ENCODE data around the gene CSN1S1.

GRCh38 chr4:69888336-69888735, 42.5 kb upstream of the CSN1S1 start:
- TF ChIP-seq, protein P1, sequence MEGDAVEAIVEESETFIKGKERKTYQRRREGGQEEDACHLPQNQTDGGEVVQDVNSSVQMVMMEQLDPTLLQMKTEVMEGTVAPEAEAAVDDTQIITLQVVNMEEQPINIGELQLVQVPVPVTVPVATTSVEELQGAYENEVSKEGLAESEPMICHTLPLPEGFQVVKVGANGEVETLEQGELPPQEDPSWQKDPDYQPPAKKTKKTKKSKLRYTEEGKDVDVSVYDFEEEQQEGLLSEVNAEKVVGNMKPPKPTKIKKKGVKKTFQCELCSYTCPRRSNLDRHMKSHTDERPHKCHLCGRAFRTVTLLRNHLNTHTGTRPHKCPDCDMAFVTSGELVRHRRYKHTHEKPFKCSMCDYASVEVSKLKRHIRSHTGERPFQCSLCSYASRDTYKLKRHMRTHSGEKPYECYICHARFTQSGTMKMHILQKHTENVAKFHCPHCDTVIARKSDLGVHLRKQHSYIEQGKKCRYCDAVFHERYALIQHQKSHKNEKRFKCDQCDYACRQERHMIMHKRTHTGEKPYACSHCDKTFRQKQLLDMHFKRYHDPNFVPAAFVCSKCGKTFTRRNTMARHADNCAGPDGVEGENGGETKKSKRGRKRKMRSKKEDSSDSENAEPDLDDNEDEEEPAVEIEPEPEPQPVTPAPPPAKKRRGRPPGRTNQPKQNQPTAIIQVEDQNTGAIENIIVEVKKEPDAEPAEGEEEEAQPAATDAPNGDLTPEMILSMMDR (IDR thresholded peaks at IDR 0.05) = no peak
- no peak for TF ChIP-seq POLR2AphosphoS5 (IDR thresholded peaks at IDR 0.05)

All from prostate gland (tissue), 2 donors.